Activated T-cell treated with anti-CD3 and anti-CD28 coated beads for 1 hour (primary cell): ENCODE measurements around the gene RMND1.
"Not testable (repeated sequence)": the region's sequence is repeated elsewhere in the genome, so short reads cannot be mapped to it uniquely, and the experiment has no call there.

ENCODE experiments used
- DNase-seq: peaks from one replicate; pipeline ENCODE4 v3.0.0-alpha.2; 2020; ENCODE audit warnings: low read depth

The RMND1 gene

GRCh38 chr6:151452750-151453427, 963 bp upstream of the RMND1 start:
- DNase-seq, result no peak

- no peak for DNase-seq
Measured at GRCh38 chr6:151451417-151451949, 443 bp downstream of the RMND1 start.

- not testable (repeated sequence) for DNase-seq
Measured at GRCh38 chr6:151450928-151451327, 998 bp downstream of the RMND1 start.

GRCh38 chr6:151448623-151449022, 3.3 kb downstream of the RMND1 start:
- DNase-seq, result no peak

DNA sequence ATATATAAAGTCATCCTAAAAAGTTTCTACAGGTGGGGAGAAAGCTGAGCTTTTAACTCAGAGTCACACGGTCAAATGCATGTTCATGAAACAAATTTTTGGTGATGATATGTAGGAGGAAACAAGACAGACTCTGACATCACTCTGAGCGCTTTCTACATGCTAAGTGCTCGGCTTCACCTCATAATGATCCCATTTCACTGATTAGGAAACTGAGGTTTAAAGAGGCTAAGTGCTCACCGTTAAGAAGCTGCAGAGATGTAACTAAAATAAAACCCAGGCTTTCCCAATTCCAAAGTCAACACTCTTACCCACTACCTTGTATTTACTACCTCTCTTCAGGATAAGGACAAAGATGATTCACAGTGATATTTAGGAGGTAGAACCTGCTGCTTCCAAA, 4.7 kb downstream of the RMND1 start:
- no peak for DNase-seq

GRCh38 chr6:151445482-151445881, 6.4 kb downstream of the RMND1 start:
- no peak for DNase-seq

- no peak for DNase-seq
Measured at GRCh38 chr6:151443911-151444621, 7.9 kb downstream of the RMND1 start.

- no peak for DNase-seq
Measured at GRCh38 chr6:151443454-151443853, 8.5 kb downstream of the RMND1 start.

- no peak for DNase-seq
Measured at GRCh38 chr6:151442371-151442770, 9.6 kb downstream of the RMND1 start.

DNA sequence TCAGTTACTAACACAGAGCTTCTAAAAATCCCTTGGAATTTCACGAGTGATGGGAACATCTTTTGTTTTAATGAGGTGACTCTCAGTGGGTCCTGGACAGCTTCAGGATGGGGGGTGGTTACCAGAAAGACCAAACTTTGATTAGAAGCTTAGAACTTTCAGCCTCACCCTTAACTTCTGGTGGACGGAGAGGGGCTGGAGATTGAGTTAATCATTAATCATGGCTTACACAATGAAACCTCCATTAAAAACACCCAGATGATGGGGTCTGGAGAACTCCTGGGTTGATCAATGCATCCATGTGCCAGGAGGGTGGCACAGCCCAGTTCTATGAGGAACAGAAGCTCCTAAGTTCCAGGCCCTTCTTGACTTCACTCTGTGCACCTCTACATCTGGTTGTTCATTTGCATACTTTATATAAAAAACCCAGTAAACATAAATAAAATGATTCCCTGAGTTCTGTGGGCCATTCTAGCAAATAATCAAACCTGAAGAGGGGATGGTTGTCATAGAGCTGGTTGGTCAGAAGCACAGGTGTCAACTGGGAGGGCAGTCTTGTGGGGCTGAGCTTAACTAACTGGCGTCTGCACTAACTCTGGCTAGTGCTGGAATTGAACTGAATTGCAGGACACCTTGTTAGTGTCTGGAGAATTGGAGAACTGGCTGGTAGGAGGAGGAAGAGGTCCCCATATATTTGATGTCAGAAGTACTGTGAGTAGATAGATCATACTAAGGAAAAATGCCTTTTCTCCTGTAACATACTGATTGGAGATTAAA, 10.3 kb downstream of the RMND1 start:
- DNase-seq, result no peak

DNA sequence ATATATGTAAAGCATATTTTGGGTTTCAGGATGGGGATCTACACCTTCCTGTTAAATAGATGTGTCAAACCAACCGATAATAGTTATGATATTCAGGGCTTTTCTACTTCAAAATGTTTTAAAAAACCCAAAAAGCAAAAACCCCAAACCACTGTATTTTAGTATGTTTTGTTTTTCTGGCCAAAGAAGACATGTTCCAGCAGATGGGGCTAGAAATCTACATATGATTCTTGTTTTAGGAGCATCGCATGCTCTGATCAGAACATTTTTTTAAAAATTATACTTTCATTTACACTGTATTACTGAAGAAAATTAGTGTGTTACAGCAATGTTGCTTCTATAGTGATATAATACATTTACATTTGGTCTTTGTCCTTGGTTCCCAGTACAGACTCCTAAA, 11.0 kb downstream of the RMND1 start:
- DNase-seq, result no peak

GRCh38 chr6:151440498-151440897, 11.4 kb downstream of the RMND1 start:
- DNase-seq, result no peak

GRCh38 chr6:151437401-151437800, 14.5 kb downstream of the RMND1 start:
- no peak for DNase-seq

DNA sequence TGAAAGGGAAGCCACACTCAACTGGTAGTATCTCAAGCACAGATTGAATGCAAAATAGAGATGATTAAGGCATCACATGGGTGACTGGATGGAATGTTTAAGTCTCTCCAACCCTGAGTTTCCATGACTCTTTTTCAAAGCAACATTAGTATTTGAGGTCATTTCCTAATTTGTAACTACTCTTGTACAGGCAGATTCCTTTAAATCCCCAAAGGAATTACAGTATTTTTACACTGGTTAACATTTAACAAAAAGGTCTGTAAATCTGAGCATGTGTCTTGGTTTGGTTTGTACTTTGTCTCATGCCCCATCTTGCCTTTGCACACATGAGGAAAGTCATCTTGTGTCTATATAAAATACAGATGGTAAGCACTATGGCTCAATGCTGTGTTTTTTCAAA, 15.1 kb downstream of the RMND1 start:
- no peak for DNase-seq

DNA sequence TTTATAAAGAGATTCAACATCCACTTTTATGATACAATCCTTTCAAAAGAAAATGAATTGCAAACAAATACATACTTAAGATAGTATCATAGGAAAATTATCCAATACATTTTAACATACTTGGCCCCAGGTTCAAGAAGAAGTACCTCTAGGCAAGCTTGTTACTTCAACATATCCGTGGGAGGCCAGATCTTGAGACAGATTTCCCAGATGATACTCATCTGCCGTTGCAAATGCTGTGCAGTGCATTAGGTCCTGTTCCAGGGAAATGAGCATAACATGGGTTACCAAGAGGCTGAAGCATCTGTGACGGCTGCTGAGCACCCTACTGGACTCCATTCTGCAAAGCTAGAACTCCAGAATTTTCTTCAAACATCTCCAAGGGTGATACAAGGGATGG, 15.6 kb downstream of the RMND1 start:
- DNase-seq, result no peak

DNA sequence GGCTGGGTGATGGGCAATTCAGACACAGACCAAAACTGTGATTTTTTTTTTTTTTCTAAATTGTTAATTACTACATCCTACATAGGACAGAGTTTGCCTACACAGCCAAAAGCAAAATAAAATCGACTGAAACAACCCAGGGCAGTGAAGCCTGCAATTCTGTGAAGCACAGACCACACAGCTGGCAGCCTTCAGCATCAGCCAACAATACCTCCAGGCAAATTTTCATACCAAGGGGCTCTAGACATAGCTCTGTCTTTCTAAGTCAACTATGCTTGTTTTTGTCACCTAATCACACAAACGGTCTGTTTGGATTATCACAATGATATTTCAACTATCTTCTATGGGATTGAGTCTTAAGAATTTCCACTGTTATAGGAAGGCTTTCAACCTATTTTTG, 17.6 kb downstream of the RMND1 start:
- DNase-seq, result no peak

GRCh38 chr6:151432651-151433050, 19.3 kb downstream of the RMND1 start:
- no peak for DNase-seq

DNA sequence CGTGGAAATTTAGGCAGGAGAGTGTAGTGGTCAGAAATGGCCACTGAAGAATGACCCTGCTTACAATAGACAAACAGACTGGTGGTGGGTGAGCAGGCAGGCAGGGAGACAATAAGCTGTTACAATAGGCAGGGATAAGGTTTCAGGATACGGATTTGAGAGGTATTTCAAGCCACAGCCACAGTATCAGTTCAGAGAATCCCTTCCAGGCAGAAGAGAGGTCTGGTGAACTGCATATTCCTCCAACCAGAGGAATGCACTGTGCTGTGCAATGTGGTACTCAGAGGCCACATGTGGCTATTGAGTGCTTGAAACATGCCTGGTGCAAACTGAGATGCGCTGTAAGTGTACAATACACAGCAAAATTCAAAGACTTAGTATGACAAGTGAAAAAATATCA, 20.6 kb downstream of the RMND1 start:
- DNase-seq, result no peak

- no peak for DNase-seq
Measured at GRCh38 chr6:151430886-151431285, 21.0 kb downstream of the RMND1 start.

DNA sequence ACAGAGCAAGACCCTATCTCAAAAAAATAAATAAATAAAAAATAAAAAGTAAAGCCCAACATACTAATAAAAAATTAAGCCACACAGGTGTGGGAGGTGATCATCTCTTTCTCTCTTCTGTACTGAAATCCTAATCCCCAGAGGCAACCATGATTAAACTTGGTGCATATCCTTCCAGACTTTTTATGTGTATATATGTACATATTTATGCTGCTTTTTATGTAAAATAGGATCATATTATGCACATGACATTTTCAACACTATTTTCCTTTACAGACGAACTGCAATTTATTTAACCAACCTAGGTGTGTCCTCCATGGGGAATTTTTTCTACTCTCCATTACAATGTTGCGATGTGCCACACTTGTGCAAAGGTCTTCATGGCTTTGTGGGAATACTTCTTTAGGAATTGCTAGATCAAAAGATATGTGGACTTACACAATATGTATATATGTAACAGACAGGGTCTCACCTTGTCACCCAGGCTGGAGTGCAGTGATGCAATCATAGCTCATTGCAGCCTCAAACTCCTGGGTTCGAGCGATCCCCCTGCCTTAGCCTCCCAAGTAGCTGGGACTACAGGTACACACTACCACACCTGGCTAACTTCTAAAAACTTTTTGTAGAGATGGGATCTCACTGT, 23.7 kb downstream of the RMND1 start:
- DNase-seq, result no peak

DNA sequence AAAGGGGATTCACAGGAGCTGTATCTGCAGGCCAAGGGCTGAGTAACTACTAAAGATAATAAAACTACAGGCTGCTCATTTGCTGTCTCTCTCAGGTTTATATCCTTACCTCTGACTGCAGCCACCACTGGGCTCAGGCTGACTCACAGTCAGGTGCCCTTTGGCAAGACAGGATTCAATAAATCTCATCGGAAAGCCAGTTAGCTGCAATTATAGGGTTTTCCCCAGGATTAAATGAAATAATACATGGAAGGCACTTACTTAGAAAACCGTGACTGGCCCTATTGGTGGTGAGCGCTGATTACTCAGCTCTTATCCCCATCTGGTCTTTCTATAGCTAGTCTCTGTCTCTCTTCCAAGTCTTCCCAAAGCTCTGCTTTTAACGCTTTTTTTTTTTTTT, 26.4 kb downstream of the RMND1 start:
- DNase-seq, result no peak

DNA sequence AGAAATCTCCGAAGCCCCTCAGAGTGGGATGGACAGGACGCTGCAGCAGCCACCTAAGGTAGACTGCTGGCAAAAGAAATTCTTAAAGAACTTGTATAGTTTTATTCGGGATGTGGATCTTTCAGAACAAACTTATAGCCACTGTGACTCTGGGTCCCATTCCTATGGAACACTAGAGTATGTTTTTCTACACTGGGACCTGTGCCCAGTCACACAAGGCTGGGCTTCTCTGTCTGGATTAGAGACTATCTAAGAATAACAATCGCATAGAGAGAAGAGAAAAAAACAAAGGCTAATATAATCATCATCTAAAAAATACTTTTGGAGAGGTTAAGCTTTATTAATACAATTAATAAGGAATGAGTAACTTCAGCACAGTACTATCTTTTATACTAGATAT, 28.9 kb downstream of the RMND1 start:
- no peak for DNase-seq
